ENCODE measurements around the gene MCMBP. TPM values are rescaled to one million over a fixed set of nuclear protein-coding genes. Genes with fewer than 3 reads are reported as not detected.

Gene MCMBP
- polyA plus RNA-seq, 1 of the 3 experiments (the other 2 are of a cell fraction) = 33.1 TPM

Other genes starting within 250 kb of the MCMBP start
- 3.8 and 9.2 TPM in 2 replicates for gene BAG3, start 221.5 kb downstream of the MCMBP start, polyA plus RNA-seq (2012; rRNA removed)
- gene INPP5F, start 146.8 kb downstream of the MCMBP start, polyA plus RNA-seq (2012; rRNA removed) = 7.8 and 9.3 TPM in 2 replicates
- gene SEC23IP, start 19.9 kb upstream of the MCMBP start, polyA plus RNA-seq (2012; rRNA removed) = 23.8 and 32.2 TPM in 2 replicates

Measured in SK-N-SH (cell line).